HepG2 (cell line): Measurements from ENCODE around the gene KRT84. TPM values are rescaled to one million over a fixed set of nuclear protein-coding genes. Genes with fewer than 3 reads are reported as not detected.

Experiments
- ATAC-seq: fragments of 200-7000 bp; cut with Tn5 transposase; 3 replicates; pipeline ENCODE4 v1.9.1; 2020; ENCODE audit warnings: mild to moderate bottlenecking, moderate library complexity
- BruUV-seq: library from RNA; stranded (reverse); fragments of 400-500 nt; replicated peaks from 2 replicates; lab custom pipeline; 2021; lab: Mats Ljungman, UMichigan
- CTCF ChIA-PET: fragments of 300-600 bp; formaldehyde crosslinking; extraction: SDS; loops from one replicate; lab custom pipeline; 2021; ENCODE audit warnings: low total read pairs, inconsistent platforms, low intra/inter-chr PET ratio; lab: Yijun Ruan, JAX
- POLR2A ChIA-PET: fragments of 350-600 bp; sonication (Branson Sonifier 250); formaldehyde crosslinking; loops from one replicate; lab custom pipeline; 2020; ENCODE audit warnings: antibody characterized with exemption, inconsistent platforms; lab: Yijun Ruan, JAX
- DNase-seq: peaks from one replicate; pipeline ENCODE4 v3.0.0-alpha.2; 2015; ENCODE audit warnings: low spot score
- FAIRE-seq: peaks from 3 replicates; lab custom pipeline; 2011; peaks lifted over from hg19 to GRCh38; lab: Jason Lieb, UNC
- H2AFZ ChIP-seq: one replicate; pipeline ENCODE4 v1.6.1; 2011; ENCODE audit warnings: low read length, inconsistent platforms
- H3K27ac ChIP-seq: fragments of 300-600 bp; 3 replicates; pipeline ENCODE4 v1.8.0; 2011; ENCODE audit warnings: mixed run types, mild to moderate bottlenecking, mixed read lengths, low read length, inconsistent platforms; ENCODE audit not compliant: insufficient read depth; ENCODE audit errors: extremely low read length
- H3K27me3 ChIP-seq, 2 experiments: fragments of 200-600 bp in 1 of 2; 2 replicates in 1 of 2; 3 replicates in 1 of 2; pipeline versions ENCODE4 v1.6.0 to v1.8.0; 2011; ENCODE audit warnings: low read length in 2 of 2, mild to moderate bottlenecking in 2 of 2, moderate library complexity in 2 of 2, inconsistent platforms in 1 of 2; ENCODE audit not compliant: insufficient read depth in 2 of 2, control insufficient read depth in 1 of 2
- H3K36me3 ChIP-seq, 2 experiments: fragments of 200-600 bp in 1 of 2; replicated peaks in 1 of 2; 2 replicates in 1 of 2; 3 replicates in 1 of 2; pipeline versions ENCODE4 v1.5.1 to v1.8.0; 2011; ENCODE audit warnings: low read length in 2 of 2, inconsistent platforms in 1 of 2; ENCODE audit not compliant: insufficient read depth in 2 of 2, control insufficient read depth in 1 of 2
- H3K4me1 ChIP-seq: 2 replicates; pipeline ENCODE4 v1.5.1; 2012; ENCODE audit warnings: low read length, inconsistent platforms; ENCODE audit not compliant: insufficient read depth
- H3K4me2 ChIP-seq: 2 replicates; pipeline ENCODE4 v1.6.0; 2011; ENCODE audit warnings: low read depth, low read length, inconsistent platforms
- H3K4me3 ChIP-seq, 3 experiments: fragments of 200-600 bp in 1 of 3; sonication (generic), shearing (Covaris generic) in 1 of 3; replicated peaks in 1 of 3; 2 replicates each; pipeline ENCODE4 v1.5.1; 2011 to 2016; ENCODE audit warnings: low read length in 3 of 3, inconsistent platforms in 2 of 3, low read depth in 2 of 3, mild to moderate bottlenecking in 2 of 3, control low read depth in 1 of 3, mixed read lengths in 1 of 3; ENCODE audit not compliant: insufficient read depth in 1 of 3
- H3K79me2 ChIP-seq: one replicate; pipeline ENCODE4 v1.6.1; 2011; ENCODE audit warnings: low read length, inconsistent platforms; ENCODE audit not compliant: insufficient read depth
- H3K9ac ChIP-seq: 2 replicates; pipeline ENCODE4 v1.6.0; 2011; ENCODE audit warnings: mild to moderate bottlenecking, low read depth, low read length, inconsistent platforms; ENCODE audit not compliant: insufficient read depth
- H3K9me3 ChIP-seq: 2 replicates; pipeline ENCODE4 v1.5.1; 2012; ENCODE audit warnings: mild to moderate bottlenecking, low read length
- H4K20me1 ChIP-seq: 2 replicates; pipeline ENCODE4 v1.6.0; 2011; ENCODE audit warnings: inconsistent platforms, mild to moderate bottlenecking, low read length, moderate library complexity; ENCODE audit not compliant: insufficient read depth
- ATF1 ChIP-seq: IDR thresholded peaks from 2 replicates; pipeline ENCODE4 v1.6.1; 2016; ENCODE audit warnings: mild to moderate bottlenecking, control low read depth
- GTF3A ChIP-seq: sonication (generic); formaldehyde crosslinking; conservative IDR thresholded peaks from 2 replicates; pipeline ENCODE4 v1.4.0; 2020; ENCODE audit warnings: mild to moderate bottlenecking, missing genetic modification reagents
- ZBTB38 ChIP-seq: sonication (generic); formaldehyde crosslinking; IDR thresholded peaks from 2 replicates; pipeline ENCODE4 v1.5.1; 2020; ENCODE audit warnings: mild to moderate bottlenecking, missing genetic modification reagents
- ZFP90 ChIP-seq: sonication (generic); formaldehyde crosslinking; IDR thresholded peaks from 2 replicates; pipeline ENCODE4 v1.8.0; 2022; ENCODE audit warnings: missing genetic modification reagents, mild to moderate bottlenecking, inconsistent platforms, borderline replicate concordance
- ZNF567 ChIP-seq: sonication (generic); formaldehyde crosslinking; IDR thresholded peaks from 2 replicates; pipeline ENCODE4 v1.8.1; 2023; ENCODE audit warnings: mild to moderate bottlenecking, missing genetic modification reagents, borderline replicate concordance
- ZNF780A ChIP-seq: sonication (generic); formaldehyde crosslinking; IDR thresholded peaks from 2 replicates; pipeline ENCODE4 v1.8.0; 2022; ENCODE audit warnings: mild to moderate bottlenecking, missing genetic modification reagents, moderate library complexity
- ZSCAN25 ChIP-seq: sonication (generic); formaldehyde crosslinking; IDR thresholded peaks from 2 replicates; pipeline ENCODE4 v1.8.0; 2022; ENCODE audit warnings: mild to moderate bottlenecking, missing genetic modification reagents
- WGBS: methylation state at CpG from one replicate; pipeline ENCODE4 v1.1.6; 2017; ENCODE audit warnings: low lambda C conversion rate; 5-methylcytosine and 5-hydroxymethylcytosine counted together
- in situ Hi-C: cut with HindIII; loops from 2 replicates; pipeline ENCODE4 v1.10.0; 2017; ENCODE audit warnings: low pct_unique_long_range_greater_than_20kb; ENCODE audit not compliant: extremely low pct_ligation_motif_present
- intact Hi-C: fragments of 100-400 bp; cut with micrococcal nuclease; formaldehyde crosslinking; loops from one replicate; pipeline ENCODE4 v1.10.0; 2022; ENCODE audit not compliant: unreplicated experiment
- polyA plus RNA-seq, 8 experiments: library from polyadenylated mRNA; depleted of rRNA in 3 of 8; stranded (reverse) in 7 of 8; unstranded in 1 of 8; fragments of >200 nt; fragmentation: Illumina TruSeq in 4 of 8; extraction: Trizol in 4 of 8; gene quantifications; 2 replicates each; pipeline versions ENCODE4 v1.2.1 to v1.2.3, GENCODE V29; 2011 to 2016; ENCODE audit warnings: low read depth in 4 of 8, missing spikeins in 1 of 8, mixed read lengths in 1 of 8; ENCODE audit not compliant: insufficient read depth in 1 of 8
- total RNA-seq, 5 experiments: library from RNA; depleted of rRNA; stranded (reverse); fragments of >200 nt; fragmentation: Illumina TruSeq; extraction: Trizol; gene quantifications; 2 replicates each; pipeline ENCODE4 v1.2.3, GENCODE V29; 2016; ENCODE audit warnings: low read depth in 1 of 5
- TF ChIP-seq, protein P1 (sequence below): sonication (generic); formaldehyde crosslinking; IDR thresholded peaks from 2 replicates; pipeline ENCODE4 v1.4.0; 2020; ENCODE audit warnings: missing genetic modification reagents, borderline replicate concordance

KRT84 gene
- total and polyA plus RNA-seq, 2 of the 13 experiments (the other 11 are each of a cell fraction or from before 2014, with no cell fraction given): not detected

DNA sequence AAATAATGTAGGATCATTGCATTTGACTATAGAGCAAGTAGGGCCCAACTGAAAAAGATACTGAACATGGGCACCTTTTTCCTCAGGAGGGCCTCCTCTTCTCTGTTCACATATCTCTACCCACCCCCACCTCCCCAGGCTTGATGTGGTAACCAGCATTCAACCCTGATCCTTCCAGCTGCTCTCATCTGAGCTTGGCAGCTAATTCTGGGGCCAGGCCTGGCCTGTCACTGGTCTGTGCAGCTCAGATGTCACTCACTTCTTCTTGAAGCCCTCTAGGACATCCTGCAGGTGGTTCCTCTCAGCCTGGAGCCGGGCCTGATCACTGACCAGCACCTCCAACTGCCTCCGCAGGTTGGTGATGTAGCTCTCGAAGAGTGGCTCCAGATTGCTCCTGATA is 2.1 kb downstream of the KRT84 start:
- Histone ChIP-seq H3K4me2 (no peak overlapping the region), H3K4me1 (no peaks in the 10 kb centered on the region), H3K27me3 (peaks cover 2 to 17% of the 10 kb centered on the region in 2 experiments; a peak in 3 of 5 replicates), H3K36me3 (no peaks in the 10 kb centered on the region), H3K27ac (no peak overlapping the region), H2AFZ (no peak overlapping the region), H3K9ac (no peak overlapping the region), H3K9me3 (no peaks in the 10 kb centered on the region), H4K20me1 (no peaks in the 10 kb centered on the region), H3K4me3 (no peak overlapping the region), H3K79me2 (no peaks in the 10 kb centered on the region)
- ATAC-seq (no peak), DNase-seq (no peak), FAIRE-seq (no peak)
- CTCF ChIA-PET: no interaction called here
- intact Hi-C loops (no loop called here), in situ Hi-C loops (loop anchor here (25.0 kb wide), 1 partner anchor 604 kb away; no protein-coding TSS in a partner anchor)
- 0% methylated on average over 1 of the region's 3 CpGs for WGBS
- TF ChIP-seq, protein P1, sequence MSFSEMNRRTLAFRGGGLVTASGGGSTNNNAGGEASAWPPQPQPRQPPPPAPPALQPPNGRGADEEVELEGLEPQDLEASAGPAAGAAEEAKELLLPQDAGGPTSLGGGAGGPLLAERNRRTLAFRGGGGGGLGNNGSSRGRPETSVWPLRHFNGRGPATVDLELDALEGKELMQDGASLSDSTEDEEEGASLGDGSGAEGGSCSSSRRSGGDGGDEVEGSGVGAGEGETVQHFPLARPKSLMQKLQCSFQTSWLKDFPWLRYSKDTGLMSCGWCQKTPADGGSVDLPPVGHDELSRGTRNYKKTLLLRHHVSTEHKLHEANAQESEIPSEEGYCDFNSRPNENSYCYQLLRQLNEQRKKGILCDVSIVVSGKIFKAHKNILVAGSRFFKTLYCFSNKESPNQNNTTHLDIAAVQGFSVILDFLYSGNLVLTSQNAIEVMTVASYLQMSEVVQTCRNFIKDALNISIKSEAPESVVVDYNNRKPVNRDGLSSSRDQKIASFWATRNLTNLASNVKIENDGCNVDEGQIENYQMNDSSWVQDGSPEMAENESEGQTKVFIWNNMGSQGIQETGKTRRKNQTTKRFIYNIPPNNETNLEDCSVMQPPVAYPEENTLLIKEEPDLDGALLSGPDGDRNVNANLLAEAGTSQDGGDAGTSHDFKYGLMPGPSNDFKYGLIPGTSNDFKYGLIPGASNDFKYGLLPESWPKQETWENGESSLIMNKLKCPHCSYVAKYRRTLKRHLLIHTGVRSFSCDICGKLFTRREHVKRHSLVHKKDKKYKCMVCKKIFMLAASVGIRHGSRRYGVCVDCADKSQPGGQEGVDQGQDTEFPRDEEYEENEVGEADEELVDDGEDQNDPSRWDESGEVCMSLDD (CRISPR knock-in tag): no peak
- no peak for TF ChIP-seq ZNF567
- no peak for TF ChIP-seq ZFP90 (CRISPR knock-in tag)
- no peak for TF ChIP-seq ATF1 (CRISPR knock-in tag)
- no peak for TF ChIP-seq ZSCAN25
- no peak for TF ChIP-seq ZNF780A
- TF ChIP-seq GTF3A (CRISPR knock-in tag): no peak
- TF ChIP-seq ZBTB38 (CRISPR knock-in tag): no peak
- BruUV-seq: no TSS peak
- POLR2A ChIA-PET: no interaction called here
